Activated CD4-positive, alpha-beta memory T cell treated with anti-CD3 and anti-CD28 coated beads, Interleukin-2, amount 10 ng/mL, durations not matched to agents 7 days and 5 days (primary cell): ENCODE measurements around the gene PBX1. TPM values are rescaled to one million over a fixed set of nuclear protein-coding genes. Genes with fewer than 3 reads are reported as not detected.

Experiments
- CTCF ChIA-PET: fragments of 350-600 bp; sonication (Branson Sonifier 250); formaldehyde crosslinking; loops from one replicate; lab custom pipeline; 2021; ENCODE audit warnings: antibody characterized with exemption, inconsistent platforms; lab: Charles Lee
- POLR2A ChIA-PET: fragments of 350-600 bp; sonication (Branson Sonifier 250); formaldehyde crosslinking; loops from one replicate; lab custom pipeline; 2021; ENCODE audit warnings: antibody characterized with exemption; lab: Charles Lee
- DNase-seq: peaks from one replicate; pipeline ENCODE4 v3.0.0-alpha.2; 2020
- H3K27ac Mint-ChIP-seq: one replicate; pipeline ENCODE4 v1.8.0; 2021; ENCODE audit warnings: mild to moderate bottlenecking, mixed read lengths
- H3K27me3 Mint-ChIP-seq: one replicate; pipeline ENCODE4 v1.8.0; 2021; ENCODE audit warnings: mixed read lengths
- H3K36me3 Mint-ChIP-seq: one replicate; pipeline ENCODE4 v1.8.0; 2021; ENCODE audit warnings: low read depth, mixed read lengths
- H3K4me1 Mint-ChIP-seq: one replicate; pipeline ENCODE4 v1.8.0; 2021; ENCODE audit warnings: mixed read lengths
- H3K4me3 Mint-ChIP-seq: one replicate; pipeline ENCODE4 v1.8.0; 2021; ENCODE audit warnings: mild to moderate bottlenecking, mixed read lengths
- H3K9me3 Mint-ChIP-seq: one replicate; pipeline ENCODE4 v1.8.0; 2021; ENCODE audit warnings: mixed read lengths
- total RNA-seq, 2 experiments: library from RNA; stranded (reverse); gene quantifications; one replicate each; pipeline ENCODE4 v1.2.3, GENCODE V29; 2021

PBX1 gene
- total RNA-seq, 2 experiments from 2014 or later: 0.18 to 0.23 TPM

- CTCF ChIA-PET: no interaction called here
- H3K27me3 Mint-ChIP-seq: no peaks in the 10 kb centered on the region
Measured at GRCh38 chr1:164719676-164720439, 160.9 kb downstream of the PBX1 start.

GRCh38 chr1:164720440-164721227 lies 161.7 kb downstream of the PBX1 start:
- CTCF ChIA-PET: no interaction called here
- DNase-seq: no peak

More at GRCh38 chr1:164719676-164720439, 160.9 kb downstream of the PBX1 start:
- peaks cover 4% of the 10 kb centered on the region for H3K9me3 Mint-ChIP-seq
- no peak for DNase-seq
- H3K4me3 Mint-ChIP-seq: no peak overlapping the region
- H3K27ac Mint-ChIP-seq: no peak overlapping the region
- POLR2A ChIA-PET: no interaction called here
- H3K4me1 Mint-ChIP-seq: peaks cover 13% of the 10 kb centered on the region
- H3K36me3 Mint-ChIP-seq: no peaks in the 10 kb centered on the region

GRCh38 chr1:164721228-164721496 lies 162.2 kb downstream of the PBX1 start:
- H3K9me3 Mint-ChIP-seq: peaks cover 7% of the 10 kb centered on the region
- peaks cover 13% of the 10 kb centered on the region for H3K4me1 Mint-ChIP-seq
- H3K27ac Mint-ChIP-seq: no peak overlapping the region
- no peak for DNase-seq
- H3K36me3 Mint-ChIP-seq: no peaks in the 10 kb centered on the region
- ChIA-PET CTCF (no interaction called here), POLR2A (no interaction called here)
- H3K4me3 Mint-ChIP-seq: no peak overlapping the region
- no peaks in the 10 kb centered on the region for H3K27me3 Mint-ChIP-seq

More at GRCh38 chr1:164720440-164721227, 161.7 kb downstream of the PBX1 start:
- H3K4me1 Mint-ChIP-seq: peaks cover 13% of the 10 kb centered on the region
- H3K27ac Mint-ChIP-seq: no peak overlapping the region
- no peak overlapping the region for H3K4me3 Mint-ChIP-seq
- no peaks in the 10 kb centered on the region for H3K27me3 Mint-ChIP-seq
- POLR2A ChIA-PET: no interaction called here
- H3K36me3 Mint-ChIP-seq: no peaks in the 10 kb centered on the region
- peaks cover 7% of the 10 kb centered on the region for H3K9me3 Mint-ChIP-seq

GRCh38 chr1:164723296-164723798 lies 164.4 kb downstream of the PBX1 start:
- ChIA-PET POLR2A (no interaction called here), CTCF (no interaction called here)
- H3K27me3 Mint-ChIP-seq: no peaks in the 10 kb centered on the region
- DNase-seq: no peak
- H3K27ac Mint-ChIP-seq: no peak overlapping the region
- no peaks in the 10 kb centered on the region for H3K36me3 Mint-ChIP-seq
- peaks cover 7% of the 10 kb centered on the region for H3K9me3 Mint-ChIP-seq
- no peak overlapping the region for H3K4me3 Mint-ChIP-seq
- peaks cover 8% of the 10 kb centered on the region for H3K4me1 Mint-ChIP-seq

GRCh38 chr1:164725401-164725800 lies 166.4 kb downstream of the PBX1 start:
- Mint-ChIP-seq H3K27me3 (no peaks in the 10 kb centered on the region), H3K9me3 (peaks cover 7% of the 10 kb centered on the region), H3K36me3 (no peaks in the 10 kb centered on the region), H3K4me1 (peaks cover 8% of the 10 kb centered on the region), H3K4me3 (no peak overlapping the region), H3K27ac (no peak overlapping the region)
- ChIA-PET POLR2A (no interaction called here), CTCF (no interaction called here)
- no peak for DNase-seq

GRCh38 chr1:164726235-164726634 lies 167.3 kb downstream of the PBX1 start:
- CTCF ChIA-PET: no interaction called here
- no peak for DNase-seq
- Mint-ChIP-seq H3K36me3 (no peaks in the 10 kb centered on the region), H3K9me3 (peaks cover 7% of the 10 kb centered on the region), H3K4me1 (peaks cover under 1% of the 10 kb centered on the region), H3K27me3 (no peaks in the 10 kb centered on the region), H3K4me3 (no peak overlapping the region), H3K27ac (no peak overlapping the region)
- POLR2A ChIA-PET: no interaction called here

- ChIA-PET POLR2A (no interaction called here), CTCF (no interaction called here)
- H3K4me1 Mint-ChIP-seq: no peaks in the 10 kb centered on the region
Measured at GRCh38 chr1:164728719-164729118, 169.7 kb downstream of the PBX1 start.

GRCh38 chr1:164731161-164731876 lies 172.3 kb downstream of the PBX1 start:
- H3K27me3 Mint-ChIP-seq: no peaks in the 10 kb centered on the region
- no peaks in the 10 kb centered on the region for H3K9me3 Mint-ChIP-seq
- no peak overlapping the region for H3K27ac Mint-ChIP-seq
- DNase-seq: no peak
- H3K36me3 Mint-ChIP-seq: no peaks in the 10 kb centered on the region
- no peaks in the 10 kb centered on the region for H3K4me1 Mint-ChIP-seq
- CTCF ChIA-PET: no interaction called here
- POLR2A ChIA-PET: no interaction called here
- H3K4me3 Mint-ChIP-seq: no peak overlapping the region

More at GRCh38 chr1:164728719-164729118, 169.7 kb downstream of the PBX1 start:
- DNase-seq: no peak
- Mint-ChIP-seq H3K9me3 (peaks cover 4% of the 10 kb centered on the region), H3K27me3 (no peaks in the 10 kb centered on the region), H3K36me3 (no peaks in the 10 kb centered on the region), H3K27ac (no peak overlapping the region), H3K4me3 (no peak overlapping the region)

- DNase-seq: no peak
- Mint-ChIP-seq H3K27me3 (no peaks in the 10 kb centered on the region), H3K9me3 (no peaks in the 10 kb centered on the region), H3K36me3 (no peaks in the 10 kb centered on the region), H3K27ac (no peak overlapping the region), H3K4me3 (no peak overlapping the region), H3K4me1 (no peaks in the 10 kb centered on the region)
- ChIA-PET POLR2A (no interaction called here), CTCF (no interaction called here)
Measured at GRCh38 chr1:164733070-164733469, 174.1 kb downstream of the PBX1 start.

- Mint-ChIP-seq H3K27ac (no peak overlapping the region), H3K36me3 (no peaks in the 10 kb centered on the region), H3K4me1 (no peaks in the 10 kb centered on the region), H3K9me3 (no peaks in the 10 kb centered on the region), H3K4me3 (no peak overlapping the region), H3K27me3 (no peaks in the 10 kb centered on the region)
- ChIA-PET CTCF (no interaction called here), POLR2A (no interaction called here)
- no peak for DNase-seq
Measured at GRCh38 chr1:164733734-164734133, 174.8 kb downstream of the PBX1 start.

- Mint-ChIP-seq H3K36me3 (no peaks in the 10 kb centered on the region), H3K4me3 (no peak overlapping the region), H3K27me3 (no peaks in the 10 kb centered on the region), H3K9me3 (no peaks in the 10 kb centered on the region), H3K4me1 (no peaks in the 10 kb centered on the region), H3K27ac (no peak overlapping the region)
- ChIA-PET CTCF (no interaction called here), POLR2A (no interaction called here)
- no peak for DNase-seq
Measured at GRCh38 chr1:164735315-164736052, 176.5 kb downstream of the PBX1 start.

- Mint-ChIP-seq H3K4me3 (no peak overlapping the region), H3K36me3 (no peaks in the 10 kb centered on the region), H3K27me3 (no peaks in the 10 kb centered on the region), H3K9me3 (no peaks in the 10 kb centered on the region), H3K27ac (no peak overlapping the region), H3K4me1 (no peaks in the 10 kb centered on the region)
- ChIA-PET POLR2A (no interaction called here), CTCF (no interaction called here)
- DNase-seq: no peak
Measured at GRCh38 chr1:164736137-164736536, 177.2 kb downstream of the PBX1 start.

GRCh38 chr1:164739189-164739588 lies 180.2 kb downstream of the PBX1 start:
- no peak overlapping the region for H3K27ac Mint-ChIP-seq
- no peaks in the 10 kb centered on the region for H3K9me3 Mint-ChIP-seq
- H3K27me3 Mint-ChIP-seq: no peaks in the 10 kb centered on the region
- no peaks in the 10 kb centered on the region for H3K36me3 Mint-ChIP-seq
- no peaks in the 10 kb centered on the region for H3K4me1 Mint-ChIP-seq
- DNase-seq: no peak
- POLR2A ChIA-PET: no interaction called here
- H3K4me3 Mint-ChIP-seq: no peak overlapping the region
- CTCF ChIA-PET: no interaction called here
